ENCODE measurements around the gene LAG3. TPM values are rescaled to one million over a fixed set of nuclear protein-coding genes. Genes with fewer than 3 reads are reported as not detected.
A peak's percentile ranks its signal among the peaks of the same experiment; 100 is the strongest.
"Not testable (repeated sequence)": the region's sequence is repeated elsewhere in the genome, so short reads cannot be mapped to it uniquely, and the experiment has no call there.

LAG3 gene
- total RNA-seq, 8 experiments from 2014 or later = 0.21 to 2.8 (median 0.66) TPM

DNA sequence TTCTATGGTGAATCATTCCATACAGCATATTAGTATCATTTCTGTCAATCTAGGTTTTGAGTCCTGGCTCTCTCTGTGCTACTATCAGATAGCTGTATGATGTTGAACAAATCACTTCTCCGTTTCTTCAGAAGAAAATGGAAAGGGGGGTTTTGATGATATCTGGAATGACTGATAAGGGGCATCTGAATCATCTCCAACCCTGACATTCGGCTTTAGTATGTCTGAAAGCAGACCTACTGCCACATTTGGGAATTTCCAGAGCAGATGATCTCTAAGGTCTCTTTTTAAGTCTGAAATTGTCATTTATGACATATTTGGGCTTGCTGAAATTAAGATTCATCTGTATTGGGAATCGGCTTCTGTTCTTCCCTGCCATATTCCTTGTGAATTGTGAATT, 29.5 kb upstream of the LAG3 start:
- Histone ChIP-seq H3K4me3 (no peak overlapping the region), H3K4me1 (replicated peaks in 1 of 2) (peaks cover 6 to 8% of the 10 kb centered on the region in 2 donors), H3K27ac (no peak overlapping the region)
- in situ Hi-C loops (cut with MboI; ENCODE audit: low pct_unique_long_range_greater_than_20kb in 2 of 9, low sequenced_read_pairs in 9 of 9, unreplicated experiment in 9 of 9) = loop anchor here in 1 of 9 experiments (25.0 kb wide), 1 partner anchor 94 kb away; the partner anchor contains the start of genes GNB3 and P3H3
- 60 to 100% (median 80%) methylated on average over 1 to 3 of the region's 3 CpGs; no CpG with 5 or more reads in 3 of the 10 experiments for WGBS, 10 experiments
- no peak for ATAC-seq (replicated peaks in 6 of 8)

DNA sequence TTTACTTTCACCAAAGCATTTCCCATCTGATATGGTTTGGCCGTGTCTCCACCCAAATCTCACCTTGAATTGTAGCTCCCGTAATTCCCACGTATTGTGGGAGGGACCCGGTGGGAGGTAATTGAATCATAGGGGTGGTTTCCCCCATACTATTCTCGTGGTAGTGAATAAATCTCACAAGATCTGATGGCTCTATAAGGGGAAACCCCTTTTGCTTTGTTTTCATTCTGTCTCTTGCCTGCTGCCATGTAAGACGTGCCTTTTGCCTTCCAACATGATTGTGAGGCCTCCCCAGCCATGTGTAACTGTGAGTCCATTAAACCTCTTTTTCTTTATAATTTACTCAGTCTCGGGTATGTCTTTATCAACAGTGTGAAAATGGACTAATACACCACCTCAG, 29.0 kb upstream of the LAG3 start:
- not testable (repeated sequence) for ATAC-seq (replicated peaks in 6 of 8); H3K4me3 ChIP-seq; H3K4me1 ChIP-seq (replicated peaks in 1 of 2); H3K27ac ChIP-seq
- WGBS, 10 experiments = 0 to 100% (median 62%) methylated on average over 1 to 4 of the region's 7 CpGs; no CpG with 5 or more reads in 3 of the 10 experiments
- in situ Hi-C loops (cut with MboI; ENCODE audit: low pct_unique_long_range_greater_than_20kb in 2 of 9, low sequenced_read_pairs in 9 of 9, unreplicated experiment in 9 of 9) = loop anchor here in 1 of 9 experiments (25.0 kb wide), 1 partner anchor 94 kb away; the partner anchor contains the start of genes GNB3 and P3H3

DNA sequence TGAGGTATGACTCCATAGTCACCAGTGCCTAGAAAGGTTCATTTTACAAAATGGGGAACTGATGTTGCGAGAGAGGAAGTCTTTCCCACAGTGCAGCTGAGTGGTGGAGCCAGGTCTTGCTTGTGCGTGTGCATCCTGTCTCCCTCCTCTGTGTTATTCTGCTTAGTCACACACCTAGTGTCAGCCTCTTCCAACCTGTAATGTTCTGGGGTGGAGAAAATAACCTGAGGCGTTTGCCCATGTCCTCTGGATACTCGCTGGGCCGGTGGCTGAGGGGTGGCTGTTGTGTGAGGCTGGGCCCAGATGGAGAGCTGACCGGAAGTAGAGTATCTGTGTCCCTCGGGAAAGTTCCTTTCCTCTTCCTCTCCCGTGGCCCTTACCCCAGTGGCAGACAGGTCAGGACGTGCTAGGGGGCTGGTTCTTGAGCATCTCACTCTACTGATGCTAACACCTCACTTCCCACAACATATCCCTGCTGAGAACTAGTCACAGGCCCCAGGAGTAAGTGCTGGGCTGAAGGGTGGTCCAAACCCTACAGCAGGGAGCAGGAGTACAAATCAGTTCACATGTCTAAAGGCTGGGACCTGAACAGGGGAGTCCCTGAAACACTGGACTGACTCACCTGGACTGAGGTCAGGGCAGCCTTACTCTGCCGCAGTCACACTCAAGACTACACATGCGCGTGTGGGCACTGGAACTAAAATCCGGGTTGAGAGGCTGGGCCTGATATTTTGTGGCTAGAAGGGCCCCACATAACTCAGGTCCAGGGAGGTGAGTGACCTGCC, 26.4 kb upstream of the LAG3 start:
- ATAC-seq (replicated peaks in 6 of 8) = peak in 5 of 8 experiments; percentile 6 to 21 (median 18)
- WGBS, 10 experiments = 59 to 100% (median 80%) methylated on average over 1 to 11 of the region's 13 CpGs; no CpG with 5 or more reads in 3 of the 10 experiments
- in situ Hi-C loops (cut with MboI; ENCODE audit: low pct_unique_long_range_greater_than_20kb in 2 of 9, low sequenced_read_pairs in 9 of 9, unreplicated experiment in 9 of 9) = loop anchor here in 1 of 9 experiments (25.0 kb wide), 1 partner anchor 91 kb away; the partner anchor contains the start of genes GNB3 and P3H3
- Histone ChIP-seq H3K4me3 (no peak overlapping the region), H3K4me1 (replicated peaks in 1 of 2) (peaks cover 6 to 8% of the 10 kb centered on the region in 2 donors), H3K27ac (no peak overlapping the region)

DNA sequence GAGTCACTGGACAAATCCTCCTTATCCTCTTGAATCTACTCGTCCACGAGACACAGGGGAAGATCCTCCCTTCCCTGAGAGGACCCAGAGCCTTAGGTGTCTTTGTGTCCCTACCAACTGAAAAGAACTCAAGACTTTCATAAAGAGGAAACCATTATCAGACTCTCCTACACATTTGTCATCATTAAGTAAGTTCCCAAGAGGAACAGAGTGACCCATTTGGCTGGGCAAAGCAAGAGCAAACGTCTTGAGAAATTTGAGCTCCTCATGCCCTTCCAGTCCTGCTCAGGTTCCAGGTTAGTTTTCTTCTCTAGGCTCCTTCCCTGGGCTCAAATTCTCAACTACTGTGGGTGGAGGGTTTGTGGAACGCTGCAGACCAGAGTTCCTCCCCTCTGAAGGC, 25.1 kb upstream of the LAG3 start:
- ATAC-seq (replicated peaks in 6 of 8) = no peak
- H3K4me3 ChIP-seq = no peak overlapping the region
- in situ Hi-C loops (cut with MboI; ENCODE audit: low pct_unique_long_range_greater_than_20kb in 2 of 9, low sequenced_read_pairs in 9 of 9, unreplicated experiment in 9 of 9) = loop anchor here in 1 of 9 experiments (25.0 kb wide), 1 partner anchor 90 kb away; the partner anchor contains the start of genes GNB3 and P3H3
- no peak overlapping the region for H3K27ac ChIP-seq
- 50 to 100% (median 80%) methylated on average over 1 to 3 of the region's 4 CpGs; no CpG with 5 or more reads in 3 of the 10 experiments for WGBS, 10 experiments
- peaks cover 6 to 7% of the 10 kb centered on the region in 2 donors for H3K4me1 ChIP-seq (replicated peaks in 1 of 2)

DNA sequence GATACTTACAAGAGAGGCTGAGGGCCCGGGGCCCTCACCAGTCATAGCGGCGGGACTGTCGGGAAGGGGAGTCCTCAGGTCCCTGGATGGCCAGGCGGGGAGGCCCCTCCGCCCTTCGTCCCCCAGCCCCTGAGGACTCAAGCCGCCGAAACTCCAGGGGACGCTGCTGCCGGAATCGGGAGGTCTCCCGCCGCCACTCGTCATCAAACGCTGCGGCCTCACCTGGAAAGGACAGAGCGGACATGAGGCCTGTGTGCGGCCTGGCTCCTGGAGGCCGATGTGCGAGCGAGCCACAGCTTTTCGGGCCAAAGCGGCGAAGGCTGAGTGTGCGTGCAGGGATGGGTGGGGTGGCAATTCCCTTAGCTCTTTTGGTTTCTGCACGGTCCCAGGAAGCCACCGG, 23.6 kb upstream of the LAG3 start:
- in situ Hi-C loops (cut with MboI; ENCODE audit: low pct_unique_long_range_greater_than_20kb in 2 of 9, low sequenced_read_pairs in 9 of 9, unreplicated experiment in 9 of 9) = loop anchor here in 1 of 9 experiments (25.0 kb wide), 1 partner anchor 89 kb away; the partner anchor contains the start of genes GNB3 and P3H3
- Histone ChIP-seq H3K4me1 (replicated peaks in 1 of 2) (peaks cover 7% of the 10 kb centered on the region in 2 donors), H3K4me3 (no peak overlapping the region), H3K27ac (no peak overlapping the region)
- WGBS, 10 experiments = 90 to 100% (median 98%) methylated on average over 1 to 19 of the region's 28 CpGs; no CpG with 5 or more reads in 3 of the 10 experiments
- no peak for ATAC-seq (replicated peaks in 6 of 8)

DNA sequence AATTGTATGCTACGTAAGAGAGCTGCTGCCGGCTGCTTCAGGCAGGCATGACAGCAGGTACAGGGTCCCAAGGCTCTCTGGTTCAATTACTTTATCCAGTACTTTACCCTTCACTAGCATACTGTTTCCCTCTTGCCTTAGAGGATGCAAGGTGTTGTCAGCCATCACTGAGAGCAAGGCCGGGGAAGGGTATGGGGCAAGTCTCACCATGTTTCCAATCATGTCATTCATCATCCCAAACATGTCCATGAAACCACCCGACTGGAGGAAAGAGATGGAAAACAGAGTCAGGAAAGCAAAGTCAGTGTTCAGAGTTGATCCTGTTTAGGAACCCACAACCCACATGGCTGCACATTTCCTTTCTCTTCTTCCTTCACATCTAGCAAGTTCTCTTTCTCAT, 21.8 kb upstream of the LAG3 start:
- Histone ChIP-seq H3K4me1 (replicated peaks in 1 of 2) (peaks cover 12 to 13% of the 10 kb centered on the region in 2 donors), H3K4me3 (no peak overlapping the region), H3K27ac (no peak overlapping the region)
- ATAC-seq (replicated peaks in 6 of 8) = no peak
- WGBS, 10 experiments = 75 to 100% (median 88%) methylated on average over 1 to 4 of the region's 4 CpGs; no CpG with 5 or more reads in 1 of the 10 experiments
- in situ Hi-C loops (cut with MboI; ENCODE audit: low pct_unique_long_range_greater_than_20kb in 2 of 9, low sequenced_read_pairs in 9 of 9, unreplicated experiment in 9 of 9) = no loop called here

DNA sequence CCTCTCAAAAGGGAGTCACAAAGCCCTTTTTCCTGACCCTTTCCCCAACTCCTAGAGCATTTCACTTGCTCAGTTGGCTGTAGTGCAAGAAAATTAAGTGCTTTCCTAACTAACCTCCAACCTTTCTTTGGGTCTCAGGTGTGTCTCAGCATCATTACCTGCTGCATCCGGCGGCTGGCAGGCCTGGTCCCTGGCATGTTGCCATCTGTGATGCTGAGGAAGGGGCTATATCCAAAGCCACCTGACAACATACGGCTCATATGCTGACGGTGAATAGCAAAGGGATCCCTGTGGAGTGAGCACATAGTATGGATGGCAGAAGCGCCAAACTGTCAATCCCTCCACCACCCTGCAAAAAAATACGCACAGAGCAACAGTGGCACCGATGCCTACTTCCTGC, 20.6 kb upstream of the LAG3 start:
- H3K4me1 ChIP-seq (replicated peaks in 1 of 2) = peaks cover 12 to 13% of the 10 kb centered on the region in 2 donors
- WGBS, 10 experiments = 73 to 100% (median 93%) methylated on average over 1 to 5 of the region's 7 CpGs; no CpG with 5 or more reads in 4 of the 10 experiments
- H3K27ac ChIP-seq = peak overlapping the region; percentile 97 to 98
- peak overlapping the region; percentile 73 to 99 (median 92) for H3K4me3 ChIP-seq
- in situ Hi-C loops (cut with MboI; ENCODE audit: low pct_unique_long_range_greater_than_20kb in 2 of 9, low sequenced_read_pairs in 9 of 9, unreplicated experiment in 9 of 9) = no loop called here
- ATAC-seq (replicated peaks in 6 of 8) = no peak

DNA sequence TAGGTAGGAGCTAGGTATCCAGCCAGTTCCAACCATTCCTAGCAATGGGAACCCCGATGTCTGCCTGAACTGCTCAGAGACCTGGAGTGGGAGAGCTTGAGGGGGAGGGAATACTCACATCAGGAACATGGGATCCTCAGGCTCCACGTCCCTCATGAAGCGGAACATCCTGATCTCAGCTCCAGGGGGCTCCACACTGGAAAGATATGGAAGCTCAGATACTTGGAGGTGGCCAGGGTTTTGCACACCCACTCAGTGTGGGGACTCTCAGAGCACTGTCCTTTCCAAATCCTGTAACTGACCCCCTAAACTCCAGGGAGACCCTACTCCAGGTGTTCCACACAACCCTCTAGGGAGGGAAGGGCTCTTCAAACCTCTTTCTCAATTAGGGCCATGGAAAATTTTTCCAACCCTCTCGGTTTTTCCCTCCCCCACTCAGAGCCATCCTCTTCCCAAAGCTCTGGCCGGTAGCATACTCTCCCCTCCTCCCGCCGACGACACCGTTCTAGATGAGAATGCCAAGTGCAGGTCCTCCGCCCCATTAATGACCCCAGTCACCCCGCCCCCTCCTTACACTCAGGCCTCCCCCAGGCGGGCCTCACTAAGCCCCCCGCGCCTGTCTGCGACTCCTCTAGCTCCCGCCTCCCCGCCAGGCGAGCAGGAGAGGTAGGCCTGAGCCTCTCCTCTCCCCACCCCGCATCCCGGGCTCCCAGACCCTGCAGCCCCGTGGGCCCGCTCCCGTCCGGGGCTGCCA, 20.0 kb upstream of the LAG3 start:
- ATAC-seq (replicated peaks in 6 of 8) = peak; percentile 3 to 22 (median 14)
- in situ Hi-C loops (cut with MboI; ENCODE audit: low pct_unique_long_range_greater_than_20kb in 2 of 9, low sequenced_read_pairs in 9 of 9, unreplicated experiment in 9 of 9) = no loop called here
- 0 to 50% (median 29%) methylated on average over 1 to 4 of the region's 24 CpGs; no CpG with 5 or more reads in 6 of the 10 experiments for WGBS, 10 experiments
- peak overlapping the region; percentile 97 to 98 for H3K27ac ChIP-seq
- H3K4me3 ChIP-seq = peak overlapping the region; percentile 73 to 99 (median 92)
- H3K4me1 ChIP-seq (replicated peaks in 1 of 2) = peaks cover 12 to 13% of the 10 kb centered on the region in 2 donors

DNA sequence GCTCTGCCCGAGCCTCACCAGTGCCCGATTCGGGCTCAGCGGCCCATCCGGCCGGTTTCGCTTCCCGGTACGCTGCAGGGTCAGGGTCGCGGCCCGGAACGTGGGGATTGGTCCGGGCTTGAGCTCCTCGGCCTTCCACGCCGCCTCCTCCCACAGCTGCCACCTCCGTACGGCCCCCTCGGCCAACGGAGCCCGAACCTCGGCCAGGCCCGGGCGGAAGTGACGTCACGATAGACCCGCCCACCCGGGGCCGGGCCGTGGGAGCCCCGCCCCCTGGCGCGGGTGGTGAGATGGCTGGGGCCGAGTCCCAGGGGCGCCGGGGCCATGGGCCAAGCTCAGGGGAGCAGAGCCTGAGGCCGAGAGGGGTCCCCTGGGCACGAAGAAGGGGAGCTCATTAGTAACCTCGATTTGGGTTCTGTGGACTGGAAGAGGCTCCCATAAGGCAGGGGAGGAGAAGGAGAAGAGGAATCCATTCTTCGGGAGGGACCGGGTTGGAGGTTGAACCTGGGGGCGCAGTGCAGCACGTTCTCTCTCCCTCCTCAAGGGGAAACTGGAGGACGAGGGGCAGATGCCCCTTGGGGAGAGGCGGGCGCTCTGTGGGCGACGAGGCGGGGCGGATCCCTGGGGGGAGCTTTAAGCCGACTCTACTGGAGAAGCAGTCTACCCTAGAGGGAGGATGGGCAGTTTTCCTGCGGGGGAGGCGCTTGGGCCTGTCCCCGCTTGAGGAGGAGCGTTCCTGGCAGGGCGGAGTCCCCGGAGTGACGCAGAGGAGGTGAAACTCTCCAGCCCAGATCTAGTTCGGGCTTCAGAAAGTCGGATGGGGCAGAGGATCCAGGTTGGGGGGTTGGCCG, 19.2 kb upstream of the LAG3 start, which contains the start of gene MLF2:
Gene MLF2, minus strand, starts transcription at position 221 of the 851 bp plus-strand sequence. CDS start 807 bp downstream, outside the sequence.
- Histone ChIP-seq H3K27ac (peak within 1 kb of the TSS; percentile 97 to 98), H3K4me3 (peak within 1 kb of the TSS; percentile 73 to 99 (median 92)), H3K4me1 (replicated peaks in 1 of 2) (peaks cover 12 to 13% of the 10 kb centered on the region in 2 donors)
- WGBS, 10 experiments = 0% methylated on average over 1 to 4 of the region's 62 CpGs; no CpG with 5 or more reads in 6 of the 10 experiments
- in situ Hi-C loops (cut with MboI; ENCODE audit: low pct_unique_long_range_greater_than_20kb in 2 of 9, low sequenced_read_pairs in 9 of 9, unreplicated experiment in 9 of 9) = no loop called here
- ATAC-seq (replicated peaks in 6 of 8) = peak; percentile 85 to 90 (median 88)

DNA sequence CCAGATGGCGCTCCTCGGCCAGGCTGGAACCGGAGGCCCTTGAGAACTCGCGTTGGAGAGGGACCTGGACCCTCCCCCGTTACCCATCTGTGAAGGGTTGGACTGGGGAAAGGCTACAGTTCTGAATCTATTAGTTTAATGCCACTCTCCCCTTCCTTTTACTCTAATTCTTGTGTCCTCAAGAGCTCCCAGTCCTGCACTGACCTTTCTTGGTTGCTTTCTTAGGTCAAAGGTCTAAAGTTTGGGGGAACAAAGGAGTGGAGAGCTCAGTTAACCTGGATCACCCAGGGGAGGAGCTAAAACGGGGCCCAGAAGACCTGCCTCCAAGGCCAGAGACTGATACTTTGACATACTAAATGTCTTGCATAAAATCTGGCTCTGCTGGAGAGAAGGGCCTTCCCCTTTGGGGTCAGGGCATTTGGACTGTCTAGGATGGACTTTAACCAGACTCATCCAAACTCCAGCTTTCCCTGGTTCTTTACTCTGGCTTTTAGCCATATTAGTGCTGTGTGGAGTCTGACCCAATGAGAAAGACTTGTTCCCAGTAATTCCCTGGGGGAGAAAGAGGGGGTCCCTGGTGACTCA, 18.5 kb upstream of the LAG3 start:
- peaks cover 19% of the 10 kb centered on the region in 2 donors for H3K4me1 ChIP-seq (replicated peaks in 1 of 2)
- peak overlapping the region; percentile 73 to 99 (median 92) for H3K4me3 ChIP-seq
- H3K27ac ChIP-seq = peak overlapping the region; percentile 97 to 98
- 0 to 20% (median 0%) methylated on average over 1 to 7 of the region's 7 CpGs; no CpG with 5 or more reads in 3 of the 10 experiments for WGBS, 10 experiments
- in situ Hi-C loops (cut with MboI; ENCODE audit: low pct_unique_long_range_greater_than_20kb in 2 of 9, low sequenced_read_pairs in 9 of 9, unreplicated experiment in 9 of 9) = no loop called here
- ATAC-seq (replicated peaks in 6 of 8) = no peak

DNA sequence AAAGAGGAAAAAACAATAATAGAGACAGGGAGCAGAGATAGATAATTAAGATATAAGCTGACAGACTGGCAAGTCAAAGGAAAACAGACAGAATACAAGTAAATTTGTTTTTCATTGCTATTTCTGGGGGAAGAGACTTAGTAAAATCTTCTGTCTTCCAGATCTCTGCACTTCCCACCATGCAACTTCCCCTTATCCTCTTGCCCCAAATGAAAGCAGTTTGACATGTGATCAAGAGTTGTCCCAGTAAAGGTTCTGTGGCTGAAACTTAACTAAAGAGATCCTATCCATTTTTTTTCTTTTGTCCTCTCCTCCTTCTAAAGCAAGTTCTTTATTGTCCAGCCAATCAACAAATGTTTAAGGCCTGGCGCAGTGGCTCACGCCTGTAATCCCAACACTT, 17.9 kb upstream of the LAG3 start:
- H3K4me3 ChIP-seq = no peak overlapping the region
- in situ Hi-C loops (cut with MboI; ENCODE audit: low pct_unique_long_range_greater_than_20kb in 2 of 9, low sequenced_read_pairs in 9 of 9, unreplicated experiment in 9 of 9) = no loop called here
- no peak for ATAC-seq (replicated peaks in 6 of 8)
- peak overlapping the region in 1 of 2 donors; percentile 98 for H3K27ac ChIP-seq
- WGBS, 10 experiments = 92 to 100% (median 96%) methylated on average over 2 of the region's 2 CpGs; no CpG with 5 or more reads in 4 of the 10 experiments
- peaks cover 20% of the 10 kb centered on the region in 2 donors for H3K4me1 ChIP-seq (replicated peaks in 1 of 2)
